IMR-90 (cell line): ENCODE measurements around the gene IGF2. TPM values are rescaled to one million over a fixed set of nuclear protein-coding genes. Genes with fewer than 3 reads are reported as not detected.

Source experiments
- ATAC-seq: fragments of 200-7000 bp; cut with Tn5 transposase; 2 replicates; pipeline ENCODE4 v1.9.1; 2020; ENCODE audit warnings: low read depth, mild to moderate bottlenecking, moderate library complexity
- BruUV-seq: library from RNA; stranded (reverse); fragments of 400-500 nt; replicated peaks from 2 replicates; lab custom pipeline; 2021; lab: Mats Ljungman, UMichigan
- CTCF ChIA-PET: fragments of 300-600 bp; formaldehyde crosslinking; extraction: SDS; loops from one replicate; lab custom pipeline; 2021; ENCODE audit warnings: antibody characterized with exemption; lab: Yijun Ruan, JAX
- POLR2A ChIA-PET: fragments of 300-600 bp; sonication (Branson Sonifier 250); formaldehyde crosslinking; loops from one replicate; lab custom pipeline; 2022; ENCODE audit warnings: antibody characterized with exemption; ENCODE audit not compliant: unreplicated experiment; lab: Charles Lee
- DNase-seq: peaks from one replicate; pipeline ENCODE4 v3.0.0; 2013
- H2AFZ ChIP-seq: replicated peaks from 2 replicates; pipeline ENCODE3; 2013; ENCODE audit warnings: low read length, mild to moderate bottlenecking; ENCODE audit not compliant: poor library complexity
- H2AK5ac ChIP-seq: 2 replicates; pipeline ENCODE4 v1.6.1; 2013; ENCODE audit warnings: low read depth, low read length, inconsistent platforms
- H2AK9ac ChIP-seq: replicated peaks from 2 replicates; pipeline ENCODE3; 2013; ENCODE audit warnings: mild to moderate bottlenecking, low read depth, low read length, moderate library complexity; ENCODE audit not compliant: poor library complexity
- H2BK120ac ChIP-seq: 2 replicates; pipeline ENCODE4 v1.6.1; 2013; ENCODE audit warnings: low read depth, low read length, inconsistent platforms
- H2BK15ac ChIP-seq: 3 replicates; pipeline ENCODE4 v1.6.1; 2013; ENCODE audit warnings: low read depth, low read length, inconsistent platforms
- H2BK20ac ChIP-seq: 2 replicates; pipeline ENCODE4 v1.6.1; 2013; ENCODE audit warnings: low read depth, mild to moderate bottlenecking, inconsistent platforms, low read length, moderate library complexity
- H2BK5ac ChIP-seq: 2 replicates; pipeline ENCODE4 v1.6.1; 2013; ENCODE audit warnings: mild to moderate bottlenecking, low read depth, low read length, inconsistent platforms; ENCODE audit not compliant: poor library complexity, severe bottlenecking
- H3K14ac ChIP-seq: replicated peaks from 2 replicates; pipeline ENCODE4 v1.6.1; 2013; ENCODE audit warnings: low read depth, low read length, inconsistent platforms
- H3K18ac ChIP-seq: 2 replicates; pipeline ENCODE4 v1.6.1; 2013; ENCODE audit warnings: low read depth, low read length, control low read depth
- H3K23ac ChIP-seq: 2 replicates; pipeline ENCODE4 v1.6.1; 2013; ENCODE audit warnings: low read depth, low read length, inconsistent platforms
- H3K27ac ChIP-seq: 2 replicates; pipeline ENCODE4 v1.5.1; 2013; ENCODE audit warnings: mild to moderate bottlenecking, control low read depth, low read length; ENCODE audit not compliant: insufficient read depth
- H3K27me3 ChIP-seq: 2 replicates; pipeline ENCODE4 v1.6.1; 2013; ENCODE audit warnings: low read length; ENCODE audit not compliant: control insufficient read depth, insufficient read depth
- H3K36me3 ChIP-seq: 2 replicates; pipeline ENCODE4 v1.6.1; 2013; ENCODE audit warnings: low read length, mixed read lengths; ENCODE audit not compliant: control insufficient read depth, insufficient read depth
- H3K4ac ChIP-seq: 2 replicates; pipeline ENCODE4 v1.6.1; 2013; ENCODE audit warnings: low read depth, low read length, inconsistent platforms
- H3K4me1 ChIP-seq: 2 replicates; pipeline ENCODE4 v1.6.1; 2013; ENCODE audit warnings: low read length, mixed read lengths; ENCODE audit not compliant: control insufficient read depth, insufficient read depth
- H3K4me2 ChIP-seq: 2 replicates; pipeline ENCODE4 v1.6.1; 2013; ENCODE audit warnings: low read depth, mild to moderate bottlenecking, control low read depth, low read length, moderate library complexity
- H3K4me3 ChIP-seq: 2 replicates; pipeline ENCODE4 v1.5.1; 2013; ENCODE audit warnings: low read depth, mild to moderate bottlenecking, control low read depth, low read length, moderate library complexity; ENCODE audit not compliant: insufficient read depth
- H3K56ac ChIP-seq: 2 replicates; pipeline ENCODE4 v1.6.1; 2013; ENCODE audit warnings: low read length, inconsistent platforms; ENCODE audit not compliant: insufficient read depth; ENCODE audit errors: extremely low read depth
- H3K79me1 ChIP-seq, 2 experiments: 2 replicates each; pipeline ENCODE4 v1.6.1; 2013; ENCODE audit warnings: low read length in 2 of 2, inconsistent platforms in 1 of 2, low read depth in 1 of 2
- H3K9ac ChIP-seq: 2 replicates; pipeline ENCODE4 v1.6.1; 2013; ENCODE audit warnings: low read depth, low read length, control low read depth
- H3K9me1 ChIP-seq: 2 replicates; pipeline ENCODE4 v1.6.1; 2013; ENCODE audit warnings: low read length, inconsistent platforms; ENCODE audit not compliant: insufficient read depth
- H3K9me3 ChIP-seq: 2 replicates; pipeline ENCODE4 v1.6.1; 2013; ENCODE audit warnings: low read length; ENCODE audit not compliant: control insufficient read depth, insufficient read depth
- H4K20me1 ChIP-seq: 2 replicates; pipeline ENCODE4 v1.6.1; 2013; ENCODE audit warnings: low read length, inconsistent platforms; ENCODE audit not compliant: insufficient read depth
- H4K5ac ChIP-seq: 2 replicates; pipeline ENCODE4 v1.6.1; 2013; ENCODE audit warnings: mild to moderate bottlenecking, low read depth, low read length, control low read depth
- H4K8ac ChIP-seq, 2 experiments: 2 replicates each; pipeline ENCODE4 v1.6.1; 2013; ENCODE audit warnings: low read depth in 2 of 2, low read length in 2 of 2, control low read depth in 1 of 2, inconsistent platforms in 1 of 2
- H4K91ac ChIP-seq: 2 replicates; pipeline ENCODE4 v1.6.1; 2013; ENCODE audit warnings: low read depth, low read length, inconsistent platforms; ENCODE audit not compliant: insufficient read depth
- BHLHE40 ChIP-seq: fragments of 150-350 bp; IDR thresholded peaks from 2 replicates; pipeline ENCODE4 v1.6.1; 2016; ENCODE audit warnings: mild to moderate bottlenecking, low read depth, low read length
- CEBPB ChIP-seq: IDR thresholded peaks from 2 replicates; pipeline ENCODE4 v1.6.1; 2012; ENCODE audit warnings: low read depth, low read length, improper control_type of control experiment
- CHD1 ChIP-seq: IDR thresholded peaks from 2 replicates; pipeline ENCODE4 v1.6.1; 2012; ENCODE audit warnings: low read depth, low read length, improper control_type of control experiment
- FOS ChIP-seq: fragments of 150-350 bp; IDR thresholded peaks from 2 replicates; pipeline ENCODE4 v1.6.1; 2016; ENCODE audit warnings: low read depth, low read length
- MAFK ChIP-seq: IDR thresholded peaks from 2 replicates; pipeline ENCODE4 v1.6.1; 2012; ENCODE audit warnings: low read depth, low read length, improper control_type of control experiment
- MAZ ChIP-seq: IDR thresholded peaks from 2 replicates; pipeline ENCODE4 v1.6.1; 2012; ENCODE audit warnings: low read depth, mild to moderate bottlenecking, low read length, improper control_type of control experiment, moderate library complexity, borderline replicate concordance
- MXI1 ChIP-seq: IDR thresholded peaks from 2 replicates; pipeline ENCODE4 v1.6.1; 2012; ENCODE audit warnings: low read depth, mild to moderate bottlenecking, low read length, moderate library complexity, borderline replicate concordance
- NFE2L2 ChIP-seq: fragments of 150-350 bp; IDR thresholded peaks from 2 replicates; pipeline ENCODE4 v1.6.1; 2016; ENCODE audit warnings: low read depth, mild to moderate bottlenecking, low read length
- POLR2A ChIP-seq: IDR thresholded peaks from 2 replicates; pipeline ENCODE4 v1.6.1; 2012; ENCODE audit warnings: mild to moderate bottlenecking, low read depth, low read length
- RAD21 ChIP-seq: IDR thresholded peaks from 2 replicates; pipeline ENCODE4 v1.6.1; 2012; ENCODE audit warnings: low read length, improper control_type of control experiment
- RCOR1 ChIP-seq: IDR thresholded peaks from 2 replicates; pipeline ENCODE4 v1.6.1; 2012; ENCODE audit warnings: mild to moderate bottlenecking, low read length, improper control_type of control experiment; ENCODE audit not compliant: insufficient replicate concordance
- RFX5 ChIP-seq: IDR thresholded peaks from 2 replicates; pipeline ENCODE4 v1.8.0; 2012; ENCODE audit warnings: low read depth, mild to moderate bottlenecking, low read length, moderate library complexity
- SMC3 ChIP-seq: fragments of 150-350 bp; IDR thresholded peaks from 2 replicates; pipeline ENCODE4 v1.6.1; 2016; ENCODE audit warnings: low read depth, mild to moderate bottlenecking, antibody characterized with exemption, low read length, moderate library complexity
- WGBS, 2 experiments: methylation state at CpG; one replicate each; pipeline versions ENCODE4 v1.1.5 to v1.1.7; 2013; ENCODE audit warnings: missing lambda C conversion rate in 2 of 2; ENCODE audit not compliant: insufficient read length in 1 of 2; ENCODE audit errors: extremely low coverage in 2 of 2; 5-methylcytosine and 5-hydroxymethylcytosine counted together
- dilution Hi-C: fragments of 300-500 bp; cut with HindIII; formaldehyde crosslinking; loops from one replicate; pipeline ENCODE4 v1.14.3; 2018; ENCODE audit warnings: low sequenced_read_pairs; ENCODE audit not compliant: unreplicated experiment
- in situ Hi-C: fragments of 300-500 bp; cut with MboI; formaldehyde crosslinking; loops from 3 replicates; pipeline ENCODE4 v1.14.3; 2019; ENCODE audit warnings: low sequenced_read_pairs, inconsistent platforms, mixed read lengths
- intact Hi-C: fragments of 100-400 bp; cut with micrococcal nuclease; formaldehyde crosslinking; loops from 2 replicates; pipeline ENCODE4 v1.10.0; 2022
- polyA plus RNA-seq, 3 experiments: library from polyadenylated mRNA; depleted of rRNA; stranded (reverse); fragments of >200 nt; gene quantifications; 2 replicates each; pipeline ENCODE4 v1.2.3, GENCODE V29; 2012; ENCODE audit warnings: low replicate concordance in 1 of 3
- total RNA-seq: library from RNA; depleted of rRNA; stranded (reverse); fragments of >200 nt; gene quantifications from 2 replicates; pipeline ENCODE4 v1.2.3, GENCODE V29; 2012
- TF ChIP-seq, protein P1 (sequence below): fragments of 150-350 bp; IDR thresholded peaks from 2 replicates; pipeline ENCODE4 v1.6.1; 2017; ENCODE audit warnings: mild to moderate bottlenecking, antibody characterized with exemption, low read length, low read depth
- TF ChIP-seq, protein P2 (sequence below): fragments of 150-350 bp; IDR thresholded peaks from 2 replicates; pipeline ENCODE4 v1.6.1; 2016; ENCODE audit warnings: low read depth, mild to moderate bottlenecking, low read length, moderate library complexity, borderline replicate concordance
- TF ChIP-seq, protein P3 (sequence below): conservative IDR thresholded peaks from 2 replicates; pipeline ENCODE4 v1.5.1; 2012; ENCODE audit warnings: mild to moderate bottlenecking, low read depth, low read length, improper control_type of control experiment

IGF2 gene
- total and polyA plus RNA-seq, 2 of the 4 experiments (the other 2 are of a cell fraction) = 2.3 to 21.8 TPM

GRCh38 chr11:2160736-2161259 is 21.6 kb upstream of the IGF2 start, which contains the start of gene INS:
TSS of gene INS (minus strand) at chr11:2161209. CDS start at chr11:2160971, 238 bp downstream.
- H3K79me1 ChIP-seq = no peaks in the 10 kb centered on the region
- DNase-seq (no peak), ATAC-seq (no peak)
- POLR2A ChIA-PET = no interaction called here
- H2BK15ac ChIP-seq = no peak within 1 kb of the TSS
- H3K27ac ChIP-seq = no peak within 1 kb of the TSS
- H3K36me3 ChIP-seq = no peaks in the 10 kb centered on the region
- no TSS peak for BruUV-seq
- H3K9me1 ChIP-seq = no peaks in the 10 kb centered on the region
- no peak within 1 kb of the TSS for H2AK9ac ChIP-seq
- peaks cover 5% of the 10 kb centered on the region; the same call in 1 of the 2 replicates for H3K27me3 ChIP-seq
- no peak within 1 kb of the TSS for H4K91ac ChIP-seq
- intact Hi-C loops (no loop called here), in situ Hi-C loops (no loop called here), dilution Hi-C loops (no loop called here)
- no peak within 1 kb of the TSS for H2AK5ac ChIP-seq
- H2BK20ac ChIP-seq = no peak within 1 kb of the TSS
- H3K4me2 ChIP-seq = no peak within 1 kb of the TSS
- H3K18ac ChIP-seq = no peak within 1 kb of the TSS
- H4K5ac ChIP-seq = no peak within 1 kb of the TSS
- no peak within 1 kb of the TSS for H3K4me3 ChIP-seq
- H3K14ac ChIP-seq = no peak within 1 kb of the TSS
- CTCF ChIA-PET = no interaction called here
- no peak within 1 kb of the TSS for H3K9ac ChIP-seq
- H3K4me1 ChIP-seq = no peaks in the 10 kb centered on the region
- no peak within 1 kb of the TSS for H2BK120ac ChIP-seq
- H3K9me3 ChIP-seq = no peaks in the 10 kb centered on the region
- no peak within 1 kb of the TSS for H3K56ac ChIP-seq
- no peak within 1 kb of the TSS for H3K4ac ChIP-seq
- H4K8ac ChIP-seq = no peak within 1 kb of the TSS
- TF ChIP-seq BHLHE40 (no peak), CHD1 (no peak), POLR2A (no peak), SMC3 (no peak), NFE2L2 (no peak), MXI1 (no peak), CEBPB (no peak), MAFK (no peak), FOS (no peak), MAZ (no peak), RCOR1 (no peak), RAD21 (no peak), RFX5 (no peak)
- TF ChIP-seq, protein P1, sequence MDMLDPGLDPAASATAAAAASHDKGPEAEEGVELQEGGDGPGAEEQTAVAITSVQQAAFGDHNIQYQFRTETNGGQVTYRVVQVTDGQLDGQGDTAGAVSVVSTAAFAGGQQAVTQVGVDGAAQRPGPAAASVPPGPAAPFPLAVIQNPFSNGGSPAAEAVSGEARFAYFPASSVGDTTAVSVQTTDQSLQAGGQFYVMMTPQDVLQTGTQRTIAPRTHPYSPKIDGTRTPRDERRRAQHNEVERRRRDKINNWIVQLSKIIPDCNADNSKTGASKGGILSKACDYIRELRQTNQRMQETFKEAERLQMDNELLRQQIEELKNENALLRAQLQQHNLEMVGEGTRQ = no peak
- TF ChIP-seq, protein P2, sequence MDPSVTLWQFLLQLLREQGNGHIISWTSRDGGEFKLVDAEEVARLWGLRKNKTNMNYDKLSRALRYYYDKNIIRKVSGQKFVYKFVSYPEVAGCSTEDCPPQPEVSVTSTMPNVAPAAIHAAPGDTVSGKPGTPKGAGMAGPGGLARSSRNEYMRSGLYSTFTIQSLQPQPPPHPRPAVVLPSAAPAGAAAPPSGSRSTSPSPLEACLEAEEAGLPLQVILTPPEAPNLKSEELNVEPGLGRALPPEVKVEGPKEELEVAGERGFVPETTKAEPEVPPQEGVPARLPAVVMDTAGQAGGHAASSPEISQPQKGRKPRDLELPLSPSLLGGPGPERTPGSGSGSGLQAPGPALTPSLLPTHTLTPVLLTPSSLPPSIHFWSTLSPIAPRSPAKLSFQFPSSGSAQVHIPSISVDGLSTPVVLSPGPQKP = no peak
- TF ChIP-seq, protein P3, sequence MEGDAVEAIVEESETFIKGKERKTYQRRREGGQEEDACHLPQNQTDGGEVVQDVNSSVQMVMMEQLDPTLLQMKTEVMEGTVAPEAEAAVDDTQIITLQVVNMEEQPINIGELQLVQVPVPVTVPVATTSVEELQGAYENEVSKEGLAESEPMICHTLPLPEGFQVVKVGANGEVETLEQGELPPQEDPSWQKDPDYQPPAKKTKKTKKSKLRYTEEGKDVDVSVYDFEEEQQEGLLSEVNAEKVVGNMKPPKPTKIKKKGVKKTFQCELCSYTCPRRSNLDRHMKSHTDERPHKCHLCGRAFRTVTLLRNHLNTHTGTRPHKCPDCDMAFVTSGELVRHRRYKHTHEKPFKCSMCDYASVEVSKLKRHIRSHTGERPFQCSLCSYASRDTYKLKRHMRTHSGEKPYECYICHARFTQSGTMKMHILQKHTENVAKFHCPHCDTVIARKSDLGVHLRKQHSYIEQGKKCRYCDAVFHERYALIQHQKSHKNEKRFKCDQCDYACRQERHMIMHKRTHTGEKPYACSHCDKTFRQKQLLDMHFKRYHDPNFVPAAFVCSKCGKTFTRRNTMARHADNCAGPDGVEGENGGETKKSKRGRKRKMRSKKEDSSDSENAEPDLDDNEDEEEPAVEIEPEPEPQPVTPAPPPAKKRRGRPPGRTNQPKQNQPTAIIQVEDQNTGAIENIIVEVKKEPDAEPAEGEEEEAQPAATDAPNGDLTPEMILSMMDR = no peak
- no peak within 1 kb of the TSS for H2BK5ac ChIP-seq
- H4K20me1 ChIP-seq = no peaks in the 10 kb centered on the region; the same call in 1 of the 2 replicates
- no peak within 1 kb of the TSS for H2AFZ ChIP-seq
- H3K23ac ChIP-seq = no peak within 1 kb of the TSS
- 77% methylated on average over 7 of the region's 13 CpGs; no CpG with 5 or more reads in 1 of the 2 experiments for WGBS, 2 experiments
